HEK293 (cell line): ENCODE measurements around the gene ADAMTS8.

ENCODE experiments used
- CTCF ChIA-PET: fragments of 350-600 bp; formaldehyde crosslinking; extraction: SDS; loops from one replicate; lab custom pipeline; 2021; ENCODE audit warnings: antibody characterized with exemption; lab: Yijun Ruan, JAX
- POLR2A ChIA-PET: fragments of 300-600 bp; formaldehyde crosslinking; extraction: SDS; loops from one replicate; lab custom pipeline; 2020; ENCODE audit warnings: antibody characterized with exemption, inconsistent platforms; lab: Yijun Ruan, JAX
- H3K27ac ChIP-seq: fragments of 200-500 bp; sonication (Bioruptor generic); 2 replicates; pipeline ENCODE4 v1.5.1; 2014; ENCODE audit warnings: low read depth, low read length, control low read depth, inconsistent platforms; ENCODE audit errors: extremely low read depth
- H3K36me3 ChIP-seq, 2 experiments: fragments of 200-500 bp in 1 of 2; sonication (Bioruptor generic) in 1 of 2; 1 replicate in 1 of 2; 2 replicates in 1 of 2; pipeline ENCODE4 v1.5.1; 2014 to 2017; ENCODE audit warnings: inconsistent platforms in 2 of 2, low read length in 2 of 2; ENCODE audit not compliant: control insufficient read depth in 2 of 2, insufficient read depth in 1 of 2
- H3K4me1 ChIP-seq: fragments of 200-500 bp; sonication (Bioruptor generic); 2 replicates; pipeline ENCODE4 v1.5.1; 2014; ENCODE audit warnings: mild to moderate bottlenecking, low read length, inconsistent platforms; ENCODE audit not compliant: control insufficient read depth, insufficient read depth
- H3K4me3 ChIP-seq: 2 replicates; pipeline ENCODE4 v1.5.1; 2011; ENCODE audit warnings: low read depth, mild to moderate bottlenecking, control low read depth, low read length, moderate library complexity
- H3K9me3 ChIP-seq: fragments of 200-500 bp; sonication (Bioruptor generic); 2 replicates; pipeline ENCODE4 v1.5.1; 2014; ENCODE audit warnings: low read depth, low read length, inconsistent platforms; ENCODE audit not compliant: control insufficient read depth, insufficient read depth
- BCL11A ChIP-seq: fragments of 450-650 bp; formaldehyde crosslinking; IDR thresholded peaks from 2 replicates; pipeline ENCODE4 v1.5.1; 2016; ENCODE audit warnings: low read depth, missing biosample characterization, missing genetic modification characterization
- KLF8 ChIP-seq: fragments of 450-650 bp; formaldehyde crosslinking; IDR thresholded peaks from 2 replicates; pipeline ENCODE4 v1.5.1; 2016; ENCODE audit warnings: missing biosample characterization, missing genetic modification characterization
- SCRT1 ChIP-seq: fragments of 450-650 bp; formaldehyde crosslinking; IDR thresholded peaks from 2 replicates; pipeline ENCODE4 v1.5.1; 2016; ENCODE audit warnings: missing biosample characterization, missing genetic modification characterization, borderline replicate concordance
- YY2 ChIP-seq: fragments of 450-650 bp; formaldehyde crosslinking; IDR thresholded peaks from 2 replicates; pipeline ENCODE4 v1.5.1; 2016; ENCODE audit warnings: missing biosample characterization, missing genetic modification characterization
- ZEB2 ChIP-seq: fragments of 450-650 bp; formaldehyde crosslinking; IDR thresholded peaks from 2 replicates; pipeline ENCODE4 v1.5.1; 2016; ENCODE audit warnings: missing biosample characterization, missing genetic modification characterization
- ZFP3 ChIP-seq: fragments of 450-650 bp; formaldehyde crosslinking; IDR thresholded peaks from 2 replicates; pipeline ENCODE4 v1.5.1; 2016; ENCODE audit warnings: low read depth, missing biosample characterization, missing genetic modification characterization
- ZFP37 ChIP-seq: fragments of 450-650 bp; formaldehyde crosslinking; IDR thresholded peaks from 2 replicates; pipeline ENCODE4 v1.5.1; 2016; ENCODE audit warnings: missing biosample characterization, missing genetic modification characterization
- ZNF146 ChIP-seq: fragments of 450-650 bp; formaldehyde crosslinking; IDR thresholded peaks from 2 replicates; pipeline ENCODE4 v1.5.1; 2016; ENCODE audit warnings: missing biosample characterization, missing genetic modification characterization
- ZNF174 ChIP-seq: fragments of 450-650 bp; formaldehyde crosslinking; IDR thresholded peaks from 2 replicates; pipeline ENCODE4 v1.5.0; 2017; ENCODE audit warnings: missing biosample characterization, mild to moderate bottlenecking, missing genetic modification characterization
- ZNF292 ChIP-seq: fragments of 450-650 bp; formaldehyde crosslinking; IDR thresholded peaks from 2 replicates; pipeline ENCODE4 v1.5.1; 2016; ENCODE audit warnings: low read depth, missing biosample characterization, missing genetic modification characterization, borderline replicate concordance
- ZNF391 ChIP-seq: fragments of 450-650 bp; formaldehyde crosslinking; IDR thresholded peaks from 2 replicates; pipeline ENCODE4 v1.5.1; 2016; ENCODE audit warnings: low read depth, missing biosample characterization, missing genetic modification characterization, borderline replicate concordance
- ZNF404 ChIP-seq: fragments of 450-650 bp; formaldehyde crosslinking; IDR thresholded peaks from 2 replicates; pipeline ENCODE4 v1.5.1; 2017; ENCODE audit warnings: missing biosample characterization, missing genetic modification characterization
- ZNF510 ChIP-seq: fragments of 450-650 bp; formaldehyde crosslinking; IDR thresholded peaks from 2 replicates; pipeline ENCODE4 v1.5.1; 2018; ENCODE audit warnings: mild to moderate bottlenecking, missing genetic modification characterization, missing biosample characterization; ENCODE audit not compliant: insufficient replicate concordance
- ZNF571 ChIP-seq: fragments of 450-650 bp; formaldehyde crosslinking; IDR thresholded peaks from 2 replicates; pipeline ENCODE4 v1.5.0; 2017; ENCODE audit warnings: missing biosample characterization, missing genetic modification characterization
- TF ChIP-seq, protein P1 (sequence below): fragments of 450-650 bp; formaldehyde crosslinking; IDR thresholded peaks from 2 replicates; pipeline ENCODE4 v1.5.1; 2016; ENCODE audit warnings: missing biosample characterization, missing genetic modification characterization
- TF ChIP-seq, protein P2 (sequence below): fragments of 450-650 bp; IDR thresholded peaks from 2 replicates; pipeline ENCODE4 v1.5.1; 2018; ENCODE audit warnings: missing biosample characterization, missing genetic modification characterization
- TF ChIP-seq, protein P3 (sequence below): fragments of 450-650 bp; formaldehyde crosslinking; IDR thresholded peaks from 2 replicates; pipeline ENCODE4 v1.5.1; 2017; ENCODE audit warnings: missing biosample characterization, missing genetic modification characterization
- TF ChIP-seq, protein P4 (sequence below): fragments of 450-650 bp; formaldehyde crosslinking; IDR thresholded peaks from 2 replicates; pipeline ENCODE4 v1.5.1; 2017; ENCODE audit warnings: missing biosample characterization, mild to moderate bottlenecking, missing genetic modification characterization, moderate library complexity
- TF ChIP-seq, protein P5 (sequence below): fragments of 450-650 bp; formaldehyde crosslinking; IDR thresholded peaks from 2 replicates; pipeline ENCODE4 v1.5.1; 2016; ENCODE audit warnings: missing biosample characterization, missing genetic modification characterization
- TF ChIP-seq, protein P6 (sequence below): fragments of 450-650 bp; formaldehyde crosslinking; IDR thresholded peaks from 2 replicates; pipeline ENCODE4 v1.5.1; 2017; ENCODE audit warnings: missing biosample characterization, missing genetic modification characterization
- TF ChIP-seq, protein P7 (sequence below): fragments of 450-650 bp; formaldehyde crosslinking; IDR thresholded peaks from 2 replicates; pipeline ENCODE4 v1.5.0; 2017; ENCODE audit warnings: missing biosample characterization, missing genetic modification characterization, borderline replicate concordance

The ADAMTS8 gene

DNA sequence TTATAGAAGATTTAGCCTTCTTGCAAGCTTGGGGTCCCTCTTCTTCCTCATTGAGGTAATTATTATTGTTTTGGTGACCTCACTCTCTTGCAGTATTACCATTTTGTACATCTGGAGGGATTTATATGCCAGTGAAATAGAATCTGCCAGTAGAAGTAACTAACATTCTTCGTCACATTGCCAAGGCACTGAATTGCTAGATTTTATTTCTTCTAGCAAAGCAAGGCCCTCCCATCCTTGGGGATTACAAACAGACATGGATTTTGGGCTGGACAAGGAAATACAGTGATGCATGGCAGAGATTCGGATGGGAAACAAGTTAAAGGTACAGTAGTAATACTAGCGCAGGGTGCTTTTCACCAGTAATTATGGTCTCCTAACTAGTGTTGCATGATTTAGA is 27.9 kb upstream of the ADAMTS8 start:
- ChIA-PET POLR2A (no interaction called here), CTCF (no interaction called here)
- no peak overlapping the region for H3K4me3 ChIP-seq
- H3K4me1 ChIP-seq, result no peaks in the 10 kb centered on the region
- no peaks in the 10 kb centered on the region; a peak in 1 of 3 replicates for H3K36me3 ChIP-seq
- TF ChIP-seq KLF8 (tag by site-specific recombination), result no peak
- TF ChIP-seq, protein P1, sequence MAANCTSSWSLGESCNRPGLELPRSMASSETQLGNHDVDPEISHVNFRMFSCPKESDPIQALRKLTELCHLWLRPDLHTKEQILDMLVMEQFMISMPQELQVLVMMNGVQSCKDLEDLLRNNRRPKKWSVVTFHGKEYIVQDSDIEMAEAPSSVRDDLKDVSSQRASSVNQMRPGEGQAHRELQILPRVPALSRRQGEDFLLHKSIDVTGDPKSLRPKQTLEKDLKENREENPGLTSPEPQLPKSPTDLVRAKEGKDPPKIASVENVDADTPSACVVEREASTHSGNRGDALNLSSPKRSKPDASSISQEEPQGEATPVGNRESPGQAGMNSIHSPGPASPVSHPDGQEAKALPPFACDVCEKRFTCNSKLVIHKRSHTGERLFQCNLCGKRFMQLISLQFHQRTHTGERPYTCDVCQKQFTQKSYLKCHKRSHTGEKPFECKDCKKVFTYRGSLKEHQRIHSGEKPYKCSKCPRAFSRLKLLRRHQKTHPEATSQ (tag by site-specific recombination), result no peak
- TF ChIP-seq ZNF146 (tag by site-specific recombination), result no peak
- TF ChIP-seq, protein P2, sequence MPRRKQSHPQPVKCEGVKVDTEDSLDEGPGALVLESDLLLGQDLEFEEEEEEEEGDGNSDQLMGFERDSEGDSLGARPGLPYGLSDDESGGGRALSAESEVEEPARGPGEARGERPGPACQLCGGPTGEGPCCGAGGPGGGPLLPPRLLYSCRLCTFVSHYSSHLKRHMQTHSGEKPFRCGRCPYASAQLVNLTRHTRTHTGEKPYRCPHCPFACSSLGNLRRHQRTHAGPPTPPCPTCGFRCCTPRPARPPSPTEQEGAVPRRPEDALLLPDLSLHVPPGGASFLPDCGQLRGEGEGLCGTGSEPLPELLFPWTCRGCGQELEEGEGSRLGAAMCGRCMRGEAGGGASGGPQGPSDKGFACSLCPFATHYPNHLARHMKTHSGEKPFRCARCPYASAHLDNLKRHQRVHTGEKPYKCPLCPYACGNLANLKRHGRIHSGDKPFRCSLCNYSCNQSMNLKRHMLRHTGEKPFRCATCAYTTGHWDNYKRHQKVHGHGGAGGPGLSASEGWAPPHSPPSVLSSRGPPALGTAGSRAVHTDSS (tag by site-specific recombination), result no peak
- TF ChIP-seq, protein P3, sequence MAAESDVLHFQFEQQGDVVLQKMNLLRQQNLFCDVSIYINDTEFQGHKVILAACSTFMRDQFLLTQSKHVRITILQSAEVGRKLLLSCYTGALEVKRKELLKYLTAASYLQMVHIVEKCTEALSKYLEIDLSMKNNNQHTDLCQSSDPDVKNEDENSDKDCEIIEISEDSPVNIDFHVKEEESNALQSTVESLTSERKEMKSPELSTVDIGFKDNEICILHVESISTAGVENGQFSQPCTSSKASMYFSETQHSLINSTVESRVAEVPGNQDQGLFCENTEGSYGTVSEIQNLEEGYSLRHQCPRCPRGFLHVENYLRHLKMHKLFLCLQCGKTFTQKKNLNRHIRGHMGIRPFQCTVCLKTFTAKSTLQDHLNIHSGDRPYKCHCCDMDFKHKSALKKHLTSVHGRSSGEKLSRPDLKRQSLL (tag by site-specific recombination), result no peak
- TF ChIP-seq SCRT1, result no peak
- TF ChIP-seq, protein P4, sequence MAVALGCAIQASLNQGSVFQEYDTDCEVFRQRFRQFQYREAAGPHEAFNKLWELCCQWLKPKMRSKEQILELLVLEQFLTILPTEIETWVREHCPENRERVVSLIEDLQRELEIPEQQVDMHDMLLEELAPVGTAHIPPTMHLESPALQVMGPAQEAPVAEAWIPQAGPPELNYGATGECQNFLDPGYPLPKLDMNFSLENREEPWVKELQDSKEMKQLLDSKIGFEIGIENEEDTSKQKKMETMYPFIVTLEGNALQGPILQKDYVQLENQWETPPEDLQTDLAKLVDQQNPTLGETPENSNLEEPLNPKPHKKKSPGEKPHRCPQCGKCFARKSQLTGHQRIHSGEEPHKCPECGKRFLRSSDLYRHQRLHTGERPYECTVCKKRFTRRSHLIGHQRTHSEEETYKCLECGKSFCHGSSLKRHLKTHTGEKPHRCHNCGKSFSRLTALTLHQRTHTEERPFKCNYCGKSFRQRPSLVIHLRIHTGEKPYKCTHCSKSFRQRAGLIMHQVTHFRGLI (tag by site-specific recombination), result no peak
- no peak for TF ChIP-seq ZNF571
- TF ChIP-seq, protein P5, sequence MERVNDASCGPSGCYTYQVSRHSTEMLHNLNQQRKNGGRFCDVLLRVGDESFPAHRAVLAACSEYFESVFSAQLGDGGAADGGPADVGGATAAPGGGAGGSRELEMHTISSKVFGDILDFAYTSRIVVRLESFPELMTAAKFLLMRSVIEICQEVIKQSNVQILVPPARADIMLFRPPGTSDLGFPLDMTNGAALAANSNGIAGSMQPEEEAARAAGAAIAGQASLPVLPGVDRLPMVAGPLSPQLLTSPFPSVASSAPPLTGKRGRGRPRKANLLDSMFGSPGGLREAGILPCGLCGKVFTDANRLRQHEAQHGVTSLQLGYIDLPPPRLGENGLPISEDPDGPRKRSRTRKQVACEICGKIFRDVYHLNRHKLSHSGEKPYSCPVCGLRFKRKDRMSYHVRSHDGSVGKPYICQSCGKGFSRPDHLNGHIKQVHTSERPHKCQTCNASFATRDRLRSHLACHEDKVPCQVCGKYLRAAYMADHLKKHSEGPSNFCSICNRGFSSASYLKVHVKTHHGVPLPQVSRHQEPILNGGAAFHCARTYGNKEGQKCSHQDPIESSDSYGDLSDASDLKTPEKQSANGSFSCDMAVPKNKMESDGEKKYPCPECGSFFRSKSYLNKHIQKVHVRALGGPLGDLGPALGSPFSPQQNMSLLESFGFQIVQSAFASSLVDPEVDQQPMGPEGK, result no peak
- TF ChIP-seq ZNF292 (tag by site-specific recombination), result no peak
- TF ChIP-seq, protein P6, sequence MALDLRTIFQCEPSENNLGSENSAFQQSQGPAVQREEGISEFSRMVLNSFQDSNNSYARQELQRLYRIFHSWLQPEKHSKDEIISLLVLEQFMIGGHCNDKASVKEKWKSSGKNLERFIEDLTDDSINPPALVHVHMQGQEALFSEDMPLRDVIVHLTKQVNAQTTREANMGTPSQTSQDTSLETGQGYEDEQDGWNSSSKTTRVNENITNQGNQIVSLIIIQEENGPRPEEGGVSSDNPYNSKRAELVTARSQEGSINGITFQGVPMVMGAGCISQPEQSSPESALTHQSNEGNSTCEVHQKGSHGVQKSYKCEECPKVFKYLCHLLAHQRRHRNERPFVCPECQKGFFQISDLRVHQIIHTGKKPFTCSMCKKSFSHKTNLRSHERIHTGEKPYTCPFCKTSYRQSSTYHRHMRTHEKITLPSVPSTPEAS (tag by site-specific recombination), result no peak
- no peak for TF ChIP-seq ZNF391 (tag by site-specific recombination)
- TF ChIP-seq ZNF510, result no peak
- no peak for TF ChIP-seq ZEB2 (tag by site-specific recombination)
- no peak for TF ChIP-seq ZNF404 (tag by site-specific recombination)
- no peak overlapping the region for H3K27ac ChIP-seq
- H3K9me3 ChIP-seq, result no peaks in the 10 kb centered on the region

DNA sequence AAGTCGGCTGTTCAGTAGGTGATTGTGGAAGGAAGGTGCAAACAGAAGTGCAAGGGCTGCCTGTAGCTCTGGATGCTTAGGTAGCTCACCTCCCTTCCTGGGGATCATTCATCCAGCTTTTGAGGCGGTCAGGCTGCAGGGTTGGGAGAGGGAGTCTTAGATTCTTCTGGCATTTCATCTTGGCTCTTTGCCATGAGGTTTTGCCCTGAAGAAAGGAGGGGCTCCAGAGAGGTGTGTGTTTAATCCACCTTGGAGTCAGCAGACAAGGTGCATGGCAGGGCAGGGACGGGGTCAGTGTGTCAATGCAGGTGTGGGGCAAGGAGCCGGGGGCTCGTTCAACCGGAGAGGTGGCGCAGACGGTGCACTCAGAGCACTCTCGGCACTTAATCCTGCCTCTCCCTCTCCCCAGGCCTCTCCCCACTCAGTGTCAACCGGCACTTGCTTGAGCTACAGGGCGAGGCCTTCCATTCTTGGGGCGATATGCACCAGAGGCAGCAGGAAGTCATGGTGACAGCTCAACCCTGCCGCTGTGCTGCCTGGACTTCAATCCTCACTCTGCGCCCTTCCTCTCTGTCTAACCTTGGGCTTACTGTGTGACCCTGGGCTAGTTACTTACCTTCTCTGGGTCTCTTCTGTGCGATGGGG is 27.2 kb upstream of the ADAMTS8 start:
- ChIA-PET CTCF (interaction anchor here (0.8 kb wide), 1 partner anchor 373 kb away, joined by 3 read pairs; no protein-coding TSS in a partner anchor), POLR2A (interaction anchor here (0.6 kb wide), 1 partner anchor 17 kb away, joined by 3 read pairs; no protein-coding TSS in a partner anchor)
- no peak overlapping the region for H3K4me3 ChIP-seq
- H3K36me3 ChIP-seq, result no peaks in the 10 kb centered on the region; a peak in 1 of 3 replicates
- H3K4me1 ChIP-seq, result no peaks in the 10 kb centered on the region
- no peak overlapping the region for H3K27ac ChIP-seq
- H3K9me3 ChIP-seq, result no peaks in the 10 kb centered on the region
- TF ChIP-seq ZNF391 (tag by site-specific recombination) (no peak), YY2 (tag by site-specific recombination) (no peak), ZFP37 (tag by site-specific recombination) (no peak), BCL11A (tag by site-specific recombination) (no peak), ZNF174 (tag by site-specific recombination) (no peak), ZFP3 (no peak)
- TF ChIP-seq, protein P7, sequence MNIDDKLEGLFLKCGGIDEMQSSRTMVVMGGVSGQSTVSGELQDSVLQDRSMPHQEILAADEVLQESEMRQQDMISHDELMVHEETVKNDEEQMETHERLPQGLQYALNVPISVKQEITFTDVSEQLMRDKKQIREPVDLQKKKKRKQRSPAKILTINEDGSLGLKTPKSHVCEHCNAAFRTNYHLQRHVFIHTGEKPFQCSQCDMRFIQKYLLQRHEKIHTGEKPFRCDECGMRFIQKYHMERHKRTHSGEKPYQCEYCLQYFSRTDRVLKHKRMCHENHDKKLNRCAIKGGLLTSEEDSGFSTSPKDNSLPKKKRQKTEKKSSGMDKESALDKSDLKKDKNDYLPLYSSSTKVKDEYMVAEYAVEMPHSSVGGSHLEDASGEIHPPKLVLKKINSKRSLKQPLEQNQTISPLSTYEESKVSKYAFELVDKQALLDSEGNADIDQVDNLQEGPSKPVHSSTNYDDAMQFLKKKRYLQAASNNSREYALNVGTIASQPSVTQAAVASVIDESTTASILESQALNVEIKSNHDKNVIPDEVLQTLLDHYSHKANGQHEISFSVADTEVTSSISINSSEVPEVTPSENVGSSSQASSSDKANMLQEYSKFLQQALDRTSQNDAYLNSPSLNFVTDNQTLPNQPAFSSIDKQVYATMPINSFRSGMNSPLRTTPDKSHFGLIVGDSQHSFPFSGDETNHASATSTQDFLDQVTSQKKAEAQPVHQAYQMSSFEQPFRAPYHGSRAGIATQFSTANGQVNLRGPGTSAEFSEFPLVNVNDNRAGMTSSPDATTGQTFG, result no peak
